ENCODE data around the gene FAM227B. TPM values are rescaled to one million over a fixed set of nuclear protein-coding genes. Genes with fewer than 3 reads are reported as not detected.
A peak's percentile ranks its signal among the peaks of the same experiment; 100 is the strongest.
"Not testable (repeated sequence)": the region's sequence is repeated elsewhere in the genome, so short reads cannot be mapped to it uniquely, and the experiment has no call there.

FAM227B gene
- total and polyA plus RNA-seq, 10 donors, result 4.1 to 7.5 (median 5.2) TPM

DNA sequence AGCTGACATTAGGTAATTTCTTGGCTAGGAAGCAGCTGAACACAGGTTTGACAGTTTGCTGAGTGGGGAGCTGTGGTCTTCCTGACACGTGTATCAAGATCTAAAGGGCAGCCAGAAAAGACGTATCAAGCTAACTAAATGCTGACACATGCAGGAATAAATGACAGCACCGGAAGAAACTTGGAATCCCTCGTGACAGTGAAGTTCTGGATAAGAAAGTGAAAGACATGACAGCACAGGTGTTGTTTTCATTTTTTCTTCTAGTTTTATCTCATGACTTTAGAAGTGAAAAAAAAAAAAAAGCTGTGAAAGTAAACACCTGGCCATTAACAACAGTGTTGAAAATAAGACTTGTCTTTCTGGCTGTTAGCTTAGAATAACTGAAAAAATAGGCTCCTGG is 148.9 kb downstream of the FAM227B start:
- DNase-seq, result no peak
- H3K4me3 ChIP-seq, result no peak overlapping the region

DNA sequence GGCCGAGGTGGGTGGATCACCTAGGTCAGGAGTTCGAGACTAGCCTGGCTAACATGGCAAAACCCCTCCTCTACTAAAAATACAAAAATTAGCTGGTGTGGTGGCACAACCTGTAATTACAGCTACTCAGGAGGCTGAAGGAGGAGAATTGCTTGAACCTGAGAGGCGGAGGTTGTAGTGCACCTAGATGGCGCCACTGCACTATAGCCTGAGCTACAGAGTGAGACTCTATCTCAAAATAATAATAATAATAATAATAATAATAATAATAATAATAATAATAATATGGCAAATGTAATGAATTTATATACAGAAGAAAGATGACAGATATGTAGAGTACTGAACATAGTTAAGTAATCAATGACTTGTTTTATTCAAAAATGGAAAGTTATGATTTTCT is 149.4 kb downstream of the FAM227B start:
- H3K4me3 ChIP-seq; H3K4me1 ChIP-seq; H3K27ac ChIP-seq; intact Hi-C loops (cut with DNase I; ENCODE audit: low total_unique reads); H3K27me3 ChIP-seq (replicated peaks in 1 of 7); H3K9me3 ChIP-seq; DNase-seq; H3K36me3 ChIP-seq: not testable (repeated sequence)
- TF ChIP-seq, protein P1, sequence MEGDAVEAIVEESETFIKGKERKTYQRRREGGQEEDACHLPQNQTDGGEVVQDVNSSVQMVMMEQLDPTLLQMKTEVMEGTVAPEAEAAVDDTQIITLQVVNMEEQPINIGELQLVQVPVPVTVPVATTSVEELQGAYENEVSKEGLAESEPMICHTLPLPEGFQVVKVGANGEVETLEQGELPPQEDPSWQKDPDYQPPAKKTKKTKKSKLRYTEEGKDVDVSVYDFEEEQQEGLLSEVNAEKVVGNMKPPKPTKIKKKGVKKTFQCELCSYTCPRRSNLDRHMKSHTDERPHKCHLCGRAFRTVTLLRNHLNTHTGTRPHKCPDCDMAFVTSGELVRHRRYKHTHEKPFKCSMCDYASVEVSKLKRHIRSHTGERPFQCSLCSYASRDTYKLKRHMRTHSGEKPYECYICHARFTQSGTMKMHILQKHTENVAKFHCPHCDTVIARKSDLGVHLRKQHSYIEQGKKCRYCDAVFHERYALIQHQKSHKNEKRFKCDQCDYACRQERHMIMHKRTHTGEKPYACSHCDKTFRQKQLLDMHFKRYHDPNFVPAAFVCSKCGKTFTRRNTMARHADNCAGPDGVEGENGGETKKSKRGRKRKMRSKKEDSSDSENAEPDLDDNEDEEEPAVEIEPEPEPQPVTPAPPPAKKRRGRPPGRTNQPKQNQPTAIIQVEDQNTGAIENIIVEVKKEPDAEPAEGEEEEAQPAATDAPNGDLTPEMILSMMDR (IDR thresholded peaks at IDR 0.05 in 8 of 11, conservative IDR thresholded peaks at IDR 0.05 in 3 of 11), result peak in 4 of 11 experiments; percentile 31 to 42 (median 38)
- WGBS, 5 donors, result 79 to 91% (median 82%) methylated on average over 3 to 4 of the region's 4 CpGs

More for the DNA sequence above, 148.9 kb downstream of the FAM227B start:
- H3K27ac ChIP-seq, result no peak overlapping the region
- no peaks in the 10 kb centered on the region for H3K27me3 ChIP-seq (replicated peaks in 1 of 7)
- TF ChIP-seq POLR2A (IDR thresholded peaks at IDR 0.05) (no peak), POLR2AphosphoS5 (IDR thresholded peaks at IDR 0.05) (no peak)
- TF ChIP-seq, protein P1 (IDR thresholded peaks at IDR 0.05 in 8 of 11, conservative IDR thresholded peaks at IDR 0.05 in 3 of 11), result no peak
- H3K36me3 ChIP-seq, result no peaks in the 10 kb centered on the region
- no peaks in the 10 kb centered on the region for H3K4me1 ChIP-seq
- intact Hi-C loops (cut with DNase I; ENCODE audit: low total_unique reads), result no loop called here
- 35 to 62% (median 51%) methylated on average over 4 of the region's 4 CpGs for WGBS, 5 donors
- no peaks in the 10 kb centered on the region for H3K9me3 ChIP-seq

- TF ChIP-seq, protein P1 (IDR thresholded peaks at IDR 0.05 in 8 of 11, conservative IDR thresholded peaks at IDR 0.05 in 3 of 11), result no peak
- TF ChIP-seq POLR2AphosphoS5 (IDR thresholded peaks at IDR 0.05) (no peak), POLR2A (IDR thresholded peaks at IDR 0.05) (no peak)
- Histone ChIP-seq H3K27me3 (replicated peaks in 1 of 7) (no peaks in the 10 kb centered on the region), H3K4me1 (no peaks in the 10 kb centered on the region), H3K36me3 (no peaks in the 10 kb centered on the region), H3K4me3 (no peak overlapping the region), H3K27ac (no peak overlapping the region), H3K9me3 (no peaks in the 10 kb centered on the region)
- intact Hi-C loops (cut with DNase I; ENCODE audit: low total_unique reads), result no loop called here
- 80 to 92% (median 85%) methylated on average over 2 of the region's 2 CpGs for WGBS, 5 donors
- DNase-seq, result no peak
Observed at GRCh38 chr15:49468481-49468839, 152.2 kb downstream of the FAM227B start.

DNA sequence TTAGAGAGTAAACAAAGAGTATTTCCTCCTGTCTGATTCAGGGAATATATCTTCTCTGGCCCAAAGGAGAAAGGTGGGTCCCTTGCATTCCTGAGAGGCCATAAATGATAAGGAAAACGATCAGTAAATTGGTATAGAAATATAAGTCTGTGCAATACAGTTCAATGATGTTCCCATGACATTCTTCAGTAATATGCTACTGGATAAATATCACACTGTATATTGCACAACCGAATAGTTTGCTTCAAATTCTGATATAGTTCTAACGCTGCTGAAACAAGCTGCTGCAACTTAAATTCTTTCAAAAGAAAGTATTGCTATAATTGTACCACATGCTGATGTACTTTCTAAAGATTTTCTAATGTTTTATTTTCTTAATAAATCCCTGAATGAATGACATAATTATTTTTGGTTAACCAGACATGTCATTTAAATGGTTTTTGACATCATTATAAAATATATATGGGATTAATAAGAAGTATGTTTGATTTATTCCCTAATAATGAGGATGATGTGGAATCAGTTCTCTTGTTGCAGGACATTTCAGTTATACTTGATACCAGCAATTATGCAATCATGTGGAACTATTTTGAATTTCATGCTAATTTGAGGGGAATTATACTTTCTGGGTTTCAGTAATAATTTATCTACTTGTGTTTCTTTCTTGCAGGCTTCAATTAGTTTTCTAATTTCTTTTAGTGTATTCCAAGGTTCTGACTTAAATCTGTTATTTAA is 152.7 kb downstream of the FAM227B start:
- no peaks in the 10 kb centered on the region for H3K9me3 ChIP-seq
- H3K4me1 ChIP-seq, result no peaks in the 10 kb centered on the region
- H3K27me3 ChIP-seq (replicated peaks in 1 of 7), result no peaks in the 10 kb centered on the region
- WGBS, 5 donors, result 79 to 91% (median 85%) methylated on average over 3 of the region's 3 CpGs
- no peak for TF ChIP-seq POLR2A (IDR thresholded peaks at IDR 0.05)
- TF ChIP-seq POLR2AphosphoS5 (IDR thresholded peaks at IDR 0.05), result no peak
- TF ChIP-seq, protein P1 (IDR thresholded peaks at IDR 0.05 in 8 of 11, conservative IDR thresholded peaks at IDR 0.05 in 3 of 11), result no peak
- H3K4me3 ChIP-seq, result no peak overlapping the region
- H3K36me3 ChIP-seq, result no peaks in the 10 kb centered on the region
- no peak for DNase-seq
- no peak overlapping the region for H3K27ac ChIP-seq
- intact Hi-C loops (cut with DNase I; ENCODE audit: low total_unique reads), result no loop called here

Measured in spleen (tissue), 11 donors.